HG03575 (cell line): ENCODE data around the gene SVEP1.

Experiments used
- ATAC-seq: cut with Tn5 transposase; IDR thresholded peaks from one replicate; pipeline ENCODE4 v1.9.1; 2021; ENCODE audit not compliant: unreplicated experiment, insufficient number of reproducible peaks, low FRiP score; ENCODE audit errors: extremely low read depth

Gene SVEP1

DNA sequence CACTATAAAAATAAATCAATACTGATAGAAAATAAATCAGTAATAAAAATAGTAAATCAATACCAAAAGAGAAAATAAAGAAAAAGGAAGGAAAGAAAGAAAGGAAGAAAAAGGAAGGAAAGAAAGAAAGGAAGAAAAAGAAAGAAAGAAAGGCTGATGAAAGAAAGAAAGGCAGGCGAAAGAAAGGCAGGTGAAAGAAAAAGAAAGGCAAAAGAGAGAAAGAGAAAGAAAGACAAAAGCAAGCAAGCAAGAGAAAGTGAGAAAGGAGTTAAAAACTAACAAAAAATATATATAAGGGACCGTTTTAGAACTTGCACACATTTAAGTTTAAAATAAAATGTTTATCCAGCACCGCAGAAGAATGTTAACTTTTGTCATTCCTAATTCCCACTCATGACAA lies 116.0 kb downstream of the SVEP1 start:
- no peak for ATAC-seq

DNA sequence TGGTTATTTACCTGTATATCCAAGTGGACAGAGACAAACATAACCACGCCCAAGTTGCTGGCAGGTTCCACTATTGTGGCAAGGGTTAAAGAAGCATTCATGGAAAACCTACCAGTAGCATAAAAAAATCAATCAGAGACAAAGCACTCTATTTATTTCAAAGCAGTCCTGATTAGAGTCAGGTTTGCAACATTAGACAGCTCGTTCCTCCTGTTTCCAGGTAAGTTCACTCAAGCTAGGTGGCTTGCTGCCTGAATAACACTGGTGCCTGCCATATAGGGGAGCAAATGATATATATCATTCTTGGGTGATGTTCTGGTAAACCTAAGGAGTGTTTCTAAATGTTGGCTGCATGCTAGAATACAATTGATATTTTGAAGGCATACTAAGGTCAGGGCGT lies 122.3 kb downstream of the SVEP1 start:
- no peak for ATAC-seq

DNA sequence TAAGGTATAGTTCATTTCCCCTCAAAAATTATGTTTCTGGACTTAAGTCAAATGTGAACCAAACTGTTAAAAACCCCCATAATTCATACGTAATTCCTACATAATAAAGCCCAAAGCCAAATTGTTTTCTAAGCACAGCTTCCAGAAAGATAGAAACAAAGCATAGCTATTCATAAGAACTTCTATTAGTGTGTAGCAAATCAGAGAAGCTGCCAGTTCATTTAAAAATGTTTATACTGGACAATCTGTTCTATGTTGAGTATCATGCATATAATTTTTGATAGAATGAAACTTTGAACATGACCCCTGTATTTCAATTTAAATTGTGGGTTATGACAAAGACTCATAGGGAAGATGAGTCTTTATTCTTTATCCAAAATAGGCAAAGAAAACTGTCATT lies 122.9 kb downstream of the SVEP1 start:
- ATAC-seq, result no peak

DNA sequence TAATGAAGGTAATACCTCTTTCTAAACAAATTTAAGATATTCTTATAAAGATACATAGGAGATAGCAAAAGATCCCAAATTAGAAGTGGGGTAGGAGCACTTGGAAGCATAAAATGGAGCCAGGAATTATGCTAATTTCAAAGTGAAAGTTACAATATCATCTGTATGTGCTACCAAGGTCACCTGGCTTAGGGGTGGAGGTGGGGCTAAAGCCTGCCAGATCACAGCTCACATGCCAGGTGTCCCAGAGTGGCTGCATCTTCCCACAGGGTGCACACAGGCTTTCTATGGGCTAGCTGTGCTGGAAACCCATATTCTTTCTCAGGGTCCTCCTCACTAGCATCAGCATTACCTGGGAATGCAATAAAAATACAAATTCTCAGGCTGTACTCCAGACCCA lies 123.7 kb downstream of the SVEP1 start:
- no peak for ATAC-seq

DNA sequence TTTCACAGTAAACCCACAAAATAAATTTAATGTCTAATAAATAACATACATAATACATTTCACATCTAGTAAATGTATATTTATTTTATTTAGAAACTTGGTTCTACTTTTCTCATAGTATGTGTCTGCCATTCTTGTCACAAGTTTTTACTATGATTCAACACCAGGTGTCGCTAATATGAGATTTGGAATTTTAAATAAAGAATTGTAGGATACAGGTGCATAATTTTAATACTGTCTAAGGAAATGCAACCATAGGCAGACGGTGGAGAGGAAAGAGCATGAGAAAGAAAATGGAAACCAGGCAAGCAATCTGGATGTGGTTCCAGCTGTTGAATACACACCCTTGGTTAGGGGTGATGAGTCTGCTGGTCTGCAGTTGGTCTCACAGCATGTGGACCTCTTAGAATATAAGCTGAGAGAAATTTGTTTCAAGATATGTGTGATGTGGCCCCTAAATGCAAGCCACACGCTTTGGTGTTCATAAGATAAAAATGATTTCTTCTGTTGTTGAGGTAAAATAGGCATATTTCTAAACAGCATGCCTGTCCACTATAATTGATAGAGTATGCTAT lies 127.2 kb downstream of the SVEP1 start:
- ATAC-seq, result no peak

DNA sequence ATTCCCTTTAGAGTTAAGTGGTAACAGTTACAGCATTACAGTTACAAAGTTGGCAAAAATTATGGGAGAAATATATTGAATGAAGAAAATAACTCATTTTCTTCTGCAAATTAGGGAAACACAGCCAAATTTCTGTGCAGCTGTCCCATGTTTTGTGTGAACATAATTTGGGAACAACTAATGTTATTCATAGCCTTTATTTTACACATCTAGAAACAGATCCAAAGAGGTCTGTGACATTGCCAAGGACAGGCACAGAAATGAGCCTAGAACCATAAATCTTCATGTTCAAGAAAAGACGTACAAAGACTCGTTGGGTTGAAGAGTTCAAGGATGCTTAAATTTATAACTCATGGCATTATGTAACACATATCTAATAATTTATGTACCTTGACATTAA lies 127.8 kb downstream of the SVEP1 start:
- ATAC-seq, result no peak

DNA sequence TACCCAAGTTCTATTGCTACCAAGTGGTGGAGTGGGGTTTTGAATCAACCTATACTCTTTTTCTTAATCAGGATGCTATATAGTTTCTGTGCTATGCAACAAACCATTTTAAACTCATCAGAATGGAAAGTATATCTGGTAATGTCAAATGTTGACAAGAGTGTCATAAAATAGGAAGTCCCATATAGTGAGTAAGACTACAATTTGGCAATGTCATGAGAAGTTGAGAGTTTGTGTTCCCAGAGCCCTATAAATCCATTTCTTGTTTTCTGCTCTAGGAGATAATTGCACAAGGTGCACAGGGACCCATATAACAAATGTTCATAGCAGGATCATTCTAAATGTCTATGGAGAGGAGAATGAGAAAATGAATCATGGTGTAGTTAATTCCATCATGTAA lies 132.1 kb downstream of the SVEP1 start:
- ATAC-seq, result no peak

DNA sequence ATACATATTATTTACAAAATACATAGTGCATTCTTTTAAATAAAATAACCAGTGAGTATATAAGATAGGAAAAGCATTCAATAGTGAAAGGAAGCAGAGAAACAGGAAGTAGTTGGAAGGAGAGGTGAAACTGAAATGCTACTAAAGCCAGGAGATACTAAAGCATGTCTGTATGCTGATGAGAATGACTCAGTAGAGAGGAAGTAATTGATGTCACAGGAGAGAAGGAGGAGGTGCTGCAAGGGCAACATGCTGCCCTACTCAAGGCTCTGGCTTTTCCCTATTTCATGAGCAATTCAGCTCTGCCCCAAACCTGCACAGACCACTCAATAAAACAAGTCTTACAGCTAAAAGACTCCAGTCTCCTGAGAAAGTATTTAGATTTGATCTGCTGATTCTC lies 133.4 kb downstream of the SVEP1 start:
- ATAC-seq, result no peak

DNA sequence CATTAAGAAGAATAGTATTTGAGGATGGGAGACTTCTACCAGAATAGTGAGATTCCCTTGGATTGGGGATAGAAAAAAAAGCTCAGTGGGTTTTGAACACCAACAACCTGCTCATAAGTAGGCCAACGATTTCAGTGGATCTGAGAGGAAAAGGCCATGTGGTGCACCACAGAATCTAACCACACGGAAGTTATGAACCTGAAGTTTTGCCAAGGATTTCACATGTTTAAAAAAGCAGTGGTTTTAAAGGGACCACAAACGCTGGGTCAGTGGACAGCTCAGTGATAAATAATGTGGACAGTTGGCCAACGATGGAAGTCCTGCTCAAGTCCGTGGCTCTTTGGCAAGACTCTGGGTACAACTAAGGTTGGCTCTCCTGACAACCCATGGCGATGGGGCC lies 134.6 kb downstream of the SVEP1 start:
- ATAC-seq, result no peak

DNA sequence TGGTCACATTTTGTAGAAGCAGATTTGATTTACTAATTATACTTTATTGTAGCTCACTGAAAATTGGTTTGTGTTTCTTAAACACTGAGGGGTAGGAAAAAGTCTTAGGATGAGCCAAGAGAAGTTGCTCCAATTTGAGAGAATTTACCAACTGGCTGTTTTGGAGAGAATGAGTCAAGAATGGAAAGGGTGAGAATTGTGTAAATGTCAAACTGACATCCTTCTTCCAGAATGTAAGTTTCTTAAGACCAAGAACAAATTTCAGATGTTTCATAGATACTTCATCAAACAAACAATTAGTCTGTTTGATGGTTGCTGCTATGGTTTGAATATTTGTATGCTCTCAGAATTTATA lies 135.7 kb downstream of the SVEP1 start:
- ATAC-seq, result no peak

DNA sequence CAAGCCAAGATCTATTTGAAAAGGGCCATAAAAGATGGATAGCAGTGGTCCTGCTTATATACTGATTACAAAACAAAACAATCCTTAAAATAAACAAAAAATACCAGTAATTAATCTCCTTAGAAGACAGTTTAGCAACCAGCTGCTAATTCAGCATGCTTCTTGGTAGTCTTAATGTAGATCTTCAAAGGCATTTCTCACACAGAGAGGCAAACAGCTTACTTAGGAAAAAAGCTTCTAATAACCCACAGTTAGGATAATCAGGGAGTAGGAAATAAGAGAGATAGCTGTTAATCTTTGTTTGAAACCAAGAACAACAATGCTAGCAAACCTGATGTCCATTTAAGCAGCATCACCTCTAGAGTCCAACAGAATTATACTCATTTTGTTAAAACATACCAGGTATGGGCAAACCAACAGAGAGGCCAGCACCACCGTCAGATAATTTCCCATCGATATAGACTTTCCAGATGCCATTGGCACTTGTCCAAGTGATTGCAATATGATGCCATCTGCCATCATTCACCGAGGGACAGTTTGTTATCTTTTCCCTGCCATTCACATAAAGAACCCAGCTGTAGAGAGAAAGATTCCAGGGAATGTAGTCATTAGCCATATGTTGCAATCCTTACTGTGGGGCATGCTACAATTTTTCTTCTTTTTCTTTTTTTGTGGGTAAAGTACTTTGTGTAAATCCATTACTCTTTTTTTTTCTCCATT lies 136.2 kb downstream of the SVEP1 start:
- ATAC-seq, result no peak

DNA sequence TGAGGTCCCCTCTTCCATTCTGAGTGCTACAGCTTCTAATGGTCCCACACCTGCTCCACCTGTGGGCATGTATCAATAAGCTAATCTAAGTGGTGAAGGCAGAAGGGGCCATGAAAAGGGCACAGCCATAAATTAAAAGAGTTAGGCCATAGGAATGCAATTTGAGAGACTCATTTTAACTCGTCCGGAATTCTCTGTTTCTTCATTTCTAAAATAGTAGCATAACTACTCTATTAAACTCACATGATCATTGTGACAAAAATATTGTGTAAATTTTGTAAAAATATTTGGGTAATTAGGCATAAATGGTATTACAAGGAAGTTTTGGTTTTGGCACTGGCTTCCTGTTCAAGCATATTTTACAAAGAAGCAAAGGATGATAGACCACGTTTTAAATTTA lies 138.7 kb downstream of the SVEP1 start:
- no peak for ATAC-seq

DNA sequence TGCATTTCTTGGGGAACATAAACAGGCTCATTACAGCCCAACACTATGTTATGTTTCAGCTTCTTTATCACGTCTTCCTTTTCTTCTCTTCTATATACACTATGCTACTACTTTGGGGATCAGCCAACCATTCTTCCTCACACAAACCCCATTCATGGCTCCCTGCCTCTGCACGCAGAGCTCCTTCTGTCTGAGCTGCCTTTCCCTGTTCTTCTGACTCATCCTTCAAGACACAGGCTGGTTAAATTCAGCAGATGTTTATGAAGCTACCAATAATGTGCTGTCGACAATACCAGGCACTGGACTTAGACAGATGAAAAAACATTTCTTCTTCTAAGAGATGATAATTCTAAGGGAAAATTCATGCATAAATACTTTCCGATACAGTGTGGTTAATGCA lies 139.4 kb downstream of the SVEP1 start:
- ATAC-seq, result no peak

DNA sequence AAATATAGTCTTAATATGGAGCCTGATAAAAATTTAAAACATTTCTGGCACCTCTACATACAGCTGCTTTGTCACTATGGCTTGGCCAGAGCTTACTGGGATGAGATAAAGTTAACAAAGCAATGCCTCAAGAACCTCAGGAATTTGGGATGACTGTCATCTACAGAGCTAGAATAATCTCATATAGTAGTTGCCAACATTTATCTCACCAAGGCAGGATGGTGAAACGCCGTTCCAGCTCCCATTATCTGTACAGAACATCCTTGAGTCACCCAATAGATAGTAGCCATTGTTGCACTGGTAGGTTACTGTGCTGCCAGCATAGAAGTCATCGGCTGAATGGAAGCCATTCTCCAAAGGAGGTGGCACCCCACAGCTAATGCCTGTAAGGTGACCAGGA lies 147.3 kb downstream of the SVEP1 start:
- ATAC-seq, result no peak

DNA sequence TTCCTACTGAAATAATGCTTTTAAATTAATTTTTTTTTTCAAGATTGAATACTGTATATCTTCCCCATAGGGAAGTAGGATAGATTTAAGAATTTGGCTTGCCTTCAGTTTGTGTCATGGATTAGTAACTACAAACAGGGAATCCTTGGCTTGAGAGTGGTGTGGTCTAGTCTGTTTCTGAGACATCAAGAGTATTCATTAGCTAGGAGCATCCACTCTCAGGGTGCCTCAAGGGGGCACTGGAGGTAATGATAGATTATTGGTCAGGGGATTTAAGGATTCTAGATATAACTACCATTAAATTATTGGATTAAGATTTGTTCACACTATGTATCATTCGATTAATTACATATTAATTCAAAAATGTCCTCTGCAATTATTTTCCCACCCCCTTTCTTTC lies 150.1 kb downstream of the SVEP1 start:
- ATAC-seq, result no peak

DNA sequence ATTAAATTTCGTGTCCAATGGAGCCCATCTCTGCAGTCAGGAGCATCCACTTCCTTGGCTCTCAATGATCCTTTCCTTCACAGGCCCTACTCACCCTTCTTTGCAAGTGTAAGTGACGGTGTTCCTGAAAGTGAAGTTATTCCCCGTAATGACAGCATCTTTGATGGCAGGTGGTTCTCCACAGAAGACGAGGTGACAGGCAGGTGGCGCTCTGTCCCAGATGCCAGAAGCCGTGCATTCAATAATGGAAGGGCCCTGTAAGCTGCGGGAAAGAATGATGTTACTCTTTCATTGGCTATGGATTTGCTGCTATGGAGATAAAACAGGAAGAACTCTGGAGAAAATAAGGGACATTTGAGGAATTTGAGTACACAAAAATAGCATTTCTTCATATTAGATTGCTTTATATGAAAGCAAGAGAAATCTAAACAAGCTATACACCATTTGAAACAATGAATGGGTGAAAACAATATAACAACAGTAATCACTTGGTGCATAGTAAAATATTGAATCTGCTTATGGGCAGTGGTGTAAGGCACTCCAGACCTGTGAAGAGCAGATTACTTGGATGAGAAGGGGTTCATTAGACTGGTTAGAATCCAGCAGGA lies 151.9 kb downstream of the SVEP1 start:
- ATAC-seq, result no peak

DNA sequence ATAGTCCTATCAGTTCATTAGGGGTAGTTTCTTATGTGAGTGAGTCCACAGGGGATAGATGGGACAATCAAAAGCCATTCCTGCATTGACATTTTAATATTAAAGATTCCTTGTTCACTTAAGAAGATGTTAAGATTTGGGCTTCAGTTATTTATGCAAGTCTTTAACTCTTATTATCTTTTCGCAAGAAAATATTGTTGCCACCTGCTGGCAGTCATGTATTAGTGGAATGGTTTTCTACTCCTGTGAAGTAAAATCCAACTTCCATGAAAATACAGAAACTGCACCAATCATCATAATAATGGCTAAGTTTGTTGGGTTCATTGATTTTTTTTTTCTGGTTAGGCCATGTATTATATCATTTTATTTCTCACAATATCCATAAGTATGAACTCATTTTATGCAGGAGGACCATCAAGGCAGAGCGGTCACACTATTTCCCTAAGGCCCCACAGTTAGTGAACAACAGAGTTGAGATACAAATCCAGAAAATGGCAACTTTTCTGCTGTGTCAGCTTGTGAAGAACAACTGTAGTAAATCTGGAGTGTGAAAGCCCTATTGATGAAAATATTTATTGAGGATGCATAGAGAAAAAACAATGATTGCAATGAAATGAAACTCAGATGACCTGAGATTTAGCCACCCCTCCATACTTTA lies 153.4 kb downstream of the SVEP1 start:
- no peak for ATAC-seq

DNA sequence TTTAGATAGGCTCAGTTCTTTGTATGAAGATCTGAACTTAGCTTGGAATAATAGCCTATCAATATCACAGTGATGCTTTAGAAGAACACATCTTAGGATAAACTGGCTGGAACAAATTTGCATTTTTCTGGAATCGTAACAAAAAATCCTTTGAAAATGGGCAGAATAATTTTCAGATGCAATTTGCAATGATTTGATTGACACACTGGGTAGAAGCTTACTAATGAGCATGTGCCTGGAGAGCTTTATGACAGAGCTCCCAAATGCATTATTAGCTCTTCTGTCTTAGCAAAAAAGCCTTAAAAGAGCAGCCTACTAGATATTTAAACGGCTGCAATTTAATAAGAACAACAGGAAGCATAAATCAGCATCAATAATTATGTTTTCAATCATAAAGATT lies 165.1 kb downstream of the SVEP1 start:
- no peak for ATAC-seq

DNA sequence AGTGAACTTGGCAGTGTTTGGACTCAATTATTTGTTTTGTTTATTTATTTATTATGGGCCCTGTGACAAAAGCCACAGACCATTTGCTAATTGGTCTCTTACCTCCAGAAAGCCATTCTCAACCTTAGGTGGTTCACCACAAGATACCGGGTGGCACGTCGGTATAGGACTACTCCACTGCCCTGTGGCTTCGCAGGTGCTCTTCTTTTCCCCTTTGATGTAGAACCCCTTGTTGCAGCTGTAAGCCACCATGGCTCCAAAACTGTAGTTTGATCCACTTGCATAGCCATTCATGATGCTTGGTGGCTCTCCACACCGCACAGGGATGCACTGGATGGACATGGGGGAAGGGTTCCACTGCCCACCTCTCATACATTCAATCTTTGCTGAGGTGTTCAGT lies 168.6 kb downstream of the SVEP1 start:
- no peak for ATAC-seq

DNA sequence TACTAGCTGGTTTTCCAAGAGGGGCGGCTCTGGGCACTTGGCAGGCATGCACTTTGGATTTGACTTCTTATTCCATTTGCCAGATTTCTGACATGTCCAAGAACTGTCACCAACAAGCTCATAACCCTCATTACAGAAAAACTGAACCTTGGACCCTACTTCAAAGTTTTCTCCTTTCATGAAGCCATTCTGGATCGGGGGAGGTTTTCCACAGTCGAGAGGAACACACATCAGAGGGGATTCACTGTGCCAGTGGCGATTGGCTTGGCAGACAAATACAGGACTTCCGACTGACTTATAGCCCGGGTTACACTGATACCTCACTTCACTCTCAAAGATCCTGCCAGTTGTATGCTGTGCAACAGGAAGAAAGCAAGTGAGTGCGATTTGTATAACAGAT lies 170.9 kb downstream of the SVEP1 start:
- ATAC-seq, result no peak
